ENCODE results near the gene RAP1A.

DNA sequence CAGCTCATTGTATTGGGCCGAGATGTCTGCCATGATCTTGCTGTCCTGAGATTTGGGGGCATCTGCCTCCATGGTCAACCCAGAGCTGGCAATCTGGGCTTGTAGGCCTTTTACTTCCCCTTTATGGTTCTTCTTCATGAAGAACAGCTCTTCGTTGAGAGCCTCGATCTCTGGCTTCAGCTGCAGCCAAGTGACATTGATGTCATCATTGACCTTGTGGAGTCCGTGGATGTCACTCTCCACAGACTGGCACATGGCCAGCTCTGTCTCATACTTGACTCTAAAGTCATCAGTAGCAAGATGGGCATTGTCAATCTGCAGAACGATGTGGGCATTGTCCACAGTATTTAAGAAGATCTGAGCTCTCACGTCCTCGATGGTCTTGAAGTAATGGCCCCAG lies 29.2 kb downstream of the RAP1A start:
- TF ChIP-seq, protein P1, sequence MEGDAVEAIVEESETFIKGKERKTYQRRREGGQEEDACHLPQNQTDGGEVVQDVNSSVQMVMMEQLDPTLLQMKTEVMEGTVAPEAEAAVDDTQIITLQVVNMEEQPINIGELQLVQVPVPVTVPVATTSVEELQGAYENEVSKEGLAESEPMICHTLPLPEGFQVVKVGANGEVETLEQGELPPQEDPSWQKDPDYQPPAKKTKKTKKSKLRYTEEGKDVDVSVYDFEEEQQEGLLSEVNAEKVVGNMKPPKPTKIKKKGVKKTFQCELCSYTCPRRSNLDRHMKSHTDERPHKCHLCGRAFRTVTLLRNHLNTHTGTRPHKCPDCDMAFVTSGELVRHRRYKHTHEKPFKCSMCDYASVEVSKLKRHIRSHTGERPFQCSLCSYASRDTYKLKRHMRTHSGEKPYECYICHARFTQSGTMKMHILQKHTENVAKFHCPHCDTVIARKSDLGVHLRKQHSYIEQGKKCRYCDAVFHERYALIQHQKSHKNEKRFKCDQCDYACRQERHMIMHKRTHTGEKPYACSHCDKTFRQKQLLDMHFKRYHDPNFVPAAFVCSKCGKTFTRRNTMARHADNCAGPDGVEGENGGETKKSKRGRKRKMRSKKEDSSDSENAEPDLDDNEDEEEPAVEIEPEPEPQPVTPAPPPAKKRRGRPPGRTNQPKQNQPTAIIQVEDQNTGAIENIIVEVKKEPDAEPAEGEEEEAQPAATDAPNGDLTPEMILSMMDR (IDR thresholded peaks at IDR 0.05) = no peak
- no peak for TF ChIP-seq POLR2A (IDR thresholded peaks at IDR 0.05)

Data from prostate gland (tissue), 2 donors.